Adipocyte (in vitro differentiated cells): ENCODE measurements around the gene IER5L.
A peak's percentile ranks its signal among the peaks of the same experiment; 100 is the strongest.
"Not testable (repeated sequence)": the region's sequence is repeated elsewhere in the genome, so short reads cannot be mapped to it uniquely, and the experiment has no call there.

ENCODE experiments used
- DNase-seq: peaks from one replicate; pipeline ENCODE4 v3.0.0-alpha.2; 2015; ENCODE audit warnings: low read depth
- H3K27me3 ChIP-seq: replicated peaks from 2 replicates; pipeline ENCODE4 v1.7.0; 2013; ENCODE audit warnings: mild to moderate bottlenecking, low read length, moderate library complexity; ENCODE audit not compliant: control insufficient read depth, insufficient read depth
- H3K36me3 ChIP-seq: 2 replicates; pipeline ENCODE4 v1.7.0; 2013; ENCODE audit warnings: low read length, mild to moderate bottlenecking, moderate library complexity; ENCODE audit not compliant: control insufficient read depth, insufficient read depth, severe bottlenecking
- H3K4me1 ChIP-seq: 2 replicates; pipeline ENCODE4 v1.7.0; 2013; ENCODE audit warnings: mild to moderate bottlenecking, low read length, moderate library complexity; ENCODE audit not compliant: control insufficient read depth, insufficient read depth
- H3K4me3 ChIP-seq: 2 replicates; pipeline ENCODE4 v1.7.0; 2013; ENCODE audit warnings: mild to moderate bottlenecking, low read length, moderate library complexity
- H3K9ac ChIP-seq: 2 replicates; pipeline ENCODE4 v1.7.0; 2013; ENCODE audit warnings: mild to moderate bottlenecking, low read length, moderate library complexity
- H3K9me3 ChIP-seq: 2 replicates; pipeline ENCODE4 v1.7.0; 2013; ENCODE audit warnings: mild to moderate bottlenecking, low read length, moderate library complexity; ENCODE audit not compliant: control insufficient read depth

IER5L gene

DNA sequence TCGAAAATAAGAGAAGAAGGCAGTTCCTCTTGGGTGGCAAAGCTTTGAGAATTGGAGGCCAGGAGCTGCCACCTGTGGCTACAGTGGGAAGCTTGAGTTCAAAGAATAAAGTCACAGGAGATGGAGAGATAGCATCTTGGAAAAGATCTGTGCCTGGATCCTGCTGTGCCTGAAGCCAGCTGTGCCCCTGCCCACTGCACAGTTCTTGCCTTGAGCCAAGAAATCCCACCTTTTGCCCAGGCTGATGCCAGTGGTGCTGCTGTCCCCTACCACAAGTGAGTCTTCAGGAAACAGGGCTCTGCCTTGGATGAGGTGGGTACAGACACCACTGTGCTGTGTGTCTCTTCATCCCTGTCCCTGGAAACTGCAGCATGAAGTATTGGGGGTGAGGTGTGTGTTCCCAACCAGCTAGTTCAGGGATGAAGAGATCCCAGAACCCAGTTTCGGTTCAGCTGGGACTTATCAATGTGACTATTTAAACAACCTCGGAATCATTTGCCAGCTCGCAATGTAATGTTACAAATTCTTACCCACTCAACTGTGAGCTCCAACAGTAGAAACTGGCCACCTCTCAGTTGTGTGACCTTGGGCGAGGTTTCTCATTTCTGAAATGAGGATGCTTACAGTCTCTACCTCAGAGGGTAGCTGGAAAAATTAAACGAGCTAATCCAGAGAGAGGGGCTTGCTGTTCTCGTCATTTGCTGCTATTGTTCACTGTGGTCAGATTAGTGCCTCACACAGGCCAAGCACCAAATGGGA, 5.9 kb downstream of the IER5L start:
- H3K4me3 ChIP-seq, result no peak overlapping the region
- no peaks in the 10 kb centered on the region for H3K27me3 ChIP-seq
- H3K9me3 ChIP-seq, result no peaks in the 10 kb centered on the region
- peaks cover 39% of the 10 kb centered on the region for H3K4me1 ChIP-seq
- no peaks in the 10 kb centered on the region for H3K36me3 ChIP-seq
- DNase-seq, result no peak
- H3K9ac ChIP-seq, result peak overlapping the region; percentile 99

DNA sequence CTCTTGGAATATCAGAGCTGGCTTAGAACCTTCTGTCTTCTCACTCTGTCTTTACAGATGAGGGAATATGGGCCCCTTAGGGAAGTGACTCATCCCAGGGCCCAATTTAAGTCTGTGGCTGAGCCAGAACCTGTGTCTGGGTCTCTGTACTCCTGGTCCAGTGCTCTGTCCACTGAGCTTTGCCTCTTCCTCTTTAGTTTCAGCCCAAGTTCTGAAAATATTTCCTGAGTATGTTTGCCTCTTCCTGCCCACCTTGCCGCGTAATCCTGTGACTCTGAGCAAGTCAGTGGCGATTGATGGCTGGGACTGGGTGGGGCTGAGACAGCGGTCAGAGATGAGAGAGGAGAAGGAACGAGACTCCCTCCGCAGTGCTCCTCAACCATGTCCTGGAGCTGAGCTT, 7.8 kb downstream of the IER5L start:
- Histone ChIP-seq H3K4me3 (no peak overlapping the region), H3K9me3 (no peaks in the 10 kb centered on the region), H3K27me3 (no peaks in the 10 kb centered on the region), H3K36me3 (no peaks in the 10 kb centered on the region), H3K9ac (peak overlapping the region; percentile 56), H3K4me1 (peaks cover 46% of the 10 kb centered on the region)
- DNase-seq, result peak; percentile 47

DNA sequence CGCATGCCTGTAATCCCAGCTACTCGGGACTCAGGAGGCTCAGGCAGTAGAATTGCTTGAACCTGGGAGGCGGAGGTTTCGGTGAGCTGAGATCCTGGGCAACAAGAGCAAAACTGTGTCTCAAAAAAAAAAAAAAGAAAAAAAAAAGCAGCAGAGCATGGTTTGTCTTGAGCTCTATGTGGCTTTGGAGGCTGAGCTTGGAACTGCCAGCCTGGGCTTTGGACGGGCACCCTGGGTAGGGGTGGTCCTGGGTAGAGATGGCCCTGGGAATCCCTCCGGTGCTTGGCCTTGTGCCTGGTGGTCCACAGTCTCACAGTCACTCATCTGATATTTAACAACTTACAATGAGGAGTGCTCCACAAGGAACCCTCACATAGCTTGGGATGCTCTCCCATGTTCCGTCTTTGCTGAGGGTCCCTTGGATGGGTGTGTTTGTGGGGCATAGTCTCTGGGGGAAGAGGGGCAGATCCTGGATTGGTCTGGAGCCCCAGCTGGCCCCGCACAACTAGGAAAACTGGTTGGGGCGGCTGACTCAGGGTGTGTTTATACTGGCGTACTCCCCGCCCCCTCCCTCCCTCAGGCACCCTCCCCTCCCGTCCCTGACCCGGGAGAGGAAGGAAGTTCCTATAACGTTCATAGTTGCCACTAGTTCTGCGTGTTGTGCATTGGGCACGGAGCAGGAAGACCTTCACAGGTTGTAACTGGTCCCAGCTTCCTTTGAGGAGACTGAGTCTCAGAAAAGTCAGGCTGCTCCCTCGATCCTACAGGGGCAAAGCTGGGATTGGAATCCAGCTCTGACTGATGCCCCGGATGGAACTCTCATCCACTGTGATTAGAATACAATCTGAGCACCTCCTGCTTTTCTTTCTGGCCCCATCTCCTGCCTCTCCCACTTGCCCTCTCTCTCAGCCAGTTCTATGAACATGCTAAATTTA, 11.2 kb downstream of the IER5L start:
- peak overlapping the region; percentile 76 for H3K4me3 ChIP-seq
- DNase-seq, result peak; percentile 84

DNA sequence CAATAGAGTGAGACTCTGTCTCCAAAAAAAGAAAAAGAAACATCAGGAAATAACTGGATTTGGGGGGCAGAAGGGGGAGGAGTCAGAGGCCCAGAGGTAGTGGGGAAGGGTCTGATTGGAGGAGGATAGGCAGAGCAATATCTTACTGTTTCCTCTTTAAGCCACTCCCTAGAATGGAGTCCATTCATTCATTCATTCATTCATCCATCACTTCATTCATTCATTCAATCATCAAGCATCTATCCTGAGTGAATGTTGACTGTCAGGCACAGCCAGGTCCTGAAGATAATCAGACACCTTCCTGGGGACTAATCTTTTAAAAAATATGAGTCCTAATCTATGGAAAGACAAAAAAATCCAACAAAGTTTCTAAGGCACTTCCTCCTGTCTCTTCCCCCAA, 12.9 kb downstream of the IER5L start:
- H3K4me3 ChIP-seq, result no peak overlapping the region
- no peaks in the 10 kb centered on the region for H3K36me3 ChIP-seq
- peaks cover 64% of the 10 kb centered on the region for H3K4me1 ChIP-seq
- no peak for DNase-seq
- H3K9me3 ChIP-seq, result no peaks in the 10 kb centered on the region
- H3K27me3 ChIP-seq, result no peaks in the 10 kb centered on the region
- H3K9ac ChIP-seq, result no peak overlapping the region

More for the DNA sequence above, 11.2 kb downstream of the IER5L start:
- Histone ChIP-seq H3K27me3 (no peaks in the 10 kb centered on the region), H3K9ac (peak overlapping the region; percentile 83), H3K36me3 (no peaks in the 10 kb centered on the region), H3K9me3 (no peaks in the 10 kb centered on the region), H3K4me1 (peaks cover 54% of the 10 kb centered on the region)

DNA sequence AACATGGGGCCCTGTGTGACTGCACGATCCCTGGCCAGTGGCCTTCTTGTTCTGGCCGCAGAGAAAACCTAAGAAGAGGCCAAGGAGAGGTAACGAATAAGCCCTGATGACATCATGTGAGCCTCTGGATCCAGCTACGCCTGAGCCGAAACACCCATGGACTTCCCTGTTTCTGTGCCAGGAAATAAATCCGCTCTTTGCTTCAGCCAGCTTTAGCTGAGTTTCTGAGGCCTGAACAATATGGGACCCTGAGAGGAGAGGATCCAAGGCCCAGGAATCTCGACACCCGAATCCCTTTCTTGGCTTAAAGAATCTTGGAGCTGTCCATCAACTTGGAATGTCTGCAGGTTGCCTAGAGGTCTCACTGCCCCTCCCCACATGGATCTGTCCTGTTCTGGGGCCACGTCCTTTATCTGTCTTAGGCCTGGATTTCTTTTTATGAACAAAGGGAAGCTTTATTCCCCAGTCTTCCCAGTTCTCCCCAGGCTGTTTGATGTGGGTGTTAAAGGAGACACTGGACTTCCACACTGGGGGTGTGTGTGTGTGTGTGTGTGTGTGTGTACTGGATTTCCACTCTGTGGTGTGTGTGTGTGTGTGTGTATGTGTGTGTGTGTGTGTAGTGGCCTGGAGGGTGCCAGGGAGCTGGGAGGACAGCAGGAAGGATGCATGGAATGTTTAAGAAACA, 13.7 kb downstream of the IER5L start:
- H3K27me3 ChIP-seq, result no peaks in the 10 kb centered on the region
- peak overlapping the region; percentile 40 for H3K4me3 ChIP-seq
- peak overlapping the region; percentile 68 for H3K9ac ChIP-seq
- H3K36me3 ChIP-seq, result no peaks in the 10 kb centered on the region
- DNase-seq, result no peak
- H3K9me3 ChIP-seq, result no peaks in the 10 kb centered on the region
- peaks cover 61% of the 10 kb centered on the region for H3K4me1 ChIP-seq

DNA sequence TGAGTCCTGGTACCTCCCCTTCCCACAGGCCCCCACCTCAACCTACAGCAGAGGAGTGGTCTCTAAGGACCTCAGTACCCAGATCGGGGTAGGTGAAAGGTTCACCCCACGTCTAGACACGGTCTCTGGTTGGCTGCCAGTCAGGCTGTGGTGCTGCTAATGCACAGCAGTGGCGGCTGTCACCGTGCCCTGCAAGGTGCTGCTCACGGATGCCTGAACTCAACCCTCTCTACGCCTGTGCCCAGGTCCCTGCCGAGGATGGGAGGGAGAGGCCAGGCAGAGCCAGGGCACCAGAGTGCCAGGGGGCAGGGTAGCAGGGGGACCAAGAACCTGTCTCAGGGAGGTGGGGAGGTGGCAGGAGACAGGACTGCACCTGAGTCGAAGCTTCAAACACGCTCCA, 14.3 kb downstream of the IER5L start:
- Histone ChIP-seq H3K9me3 (no peaks in the 10 kb centered on the region), H3K4me1 (peaks cover 61% of the 10 kb centered on the region), H3K9ac (peak overlapping the region; percentile 68), H3K27me3 (no peaks in the 10 kb centered on the region), H3K36me3 (no peaks in the 10 kb centered on the region), H3K4me3 (peak overlapping the region; percentile 40)
- no peak for DNase-seq

DNA sequence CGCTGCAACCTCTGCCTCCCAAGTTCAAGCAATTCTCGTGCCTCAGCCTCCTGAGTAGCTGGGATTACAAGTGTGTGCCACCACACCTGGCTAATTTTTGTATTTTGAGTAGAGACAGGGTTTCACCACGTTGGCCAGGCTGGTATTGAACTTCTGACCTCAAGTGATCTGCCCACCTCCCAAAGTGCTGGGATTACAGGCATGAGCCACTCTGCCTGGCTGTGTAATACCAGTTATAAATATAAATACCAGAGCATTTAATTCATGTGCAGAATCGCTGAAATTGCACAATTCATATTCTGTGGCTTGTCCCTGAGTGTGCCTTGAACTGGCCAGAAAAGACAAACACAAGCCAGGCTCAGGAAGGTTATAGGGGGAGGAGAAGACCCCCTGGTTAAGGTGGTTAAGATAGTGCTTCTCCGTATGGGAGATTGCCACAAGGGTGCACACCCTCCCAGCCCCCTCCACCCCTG, 14.8 kb downstream of the IER5L start:
- H3K27me3 ChIP-seq, H3K9me3 ChIP-seq, H3K36me3 ChIP-seq, H3K4me3 ChIP-seq: not testable (repeated sequence)
- peak; percentile 75 for DNase-seq
- Histone ChIP-seq H3K9ac (peak overlapping the region; percentile 68), H3K4me1 (peaks cover 60% of the 10 kb centered on the region)

DNA sequence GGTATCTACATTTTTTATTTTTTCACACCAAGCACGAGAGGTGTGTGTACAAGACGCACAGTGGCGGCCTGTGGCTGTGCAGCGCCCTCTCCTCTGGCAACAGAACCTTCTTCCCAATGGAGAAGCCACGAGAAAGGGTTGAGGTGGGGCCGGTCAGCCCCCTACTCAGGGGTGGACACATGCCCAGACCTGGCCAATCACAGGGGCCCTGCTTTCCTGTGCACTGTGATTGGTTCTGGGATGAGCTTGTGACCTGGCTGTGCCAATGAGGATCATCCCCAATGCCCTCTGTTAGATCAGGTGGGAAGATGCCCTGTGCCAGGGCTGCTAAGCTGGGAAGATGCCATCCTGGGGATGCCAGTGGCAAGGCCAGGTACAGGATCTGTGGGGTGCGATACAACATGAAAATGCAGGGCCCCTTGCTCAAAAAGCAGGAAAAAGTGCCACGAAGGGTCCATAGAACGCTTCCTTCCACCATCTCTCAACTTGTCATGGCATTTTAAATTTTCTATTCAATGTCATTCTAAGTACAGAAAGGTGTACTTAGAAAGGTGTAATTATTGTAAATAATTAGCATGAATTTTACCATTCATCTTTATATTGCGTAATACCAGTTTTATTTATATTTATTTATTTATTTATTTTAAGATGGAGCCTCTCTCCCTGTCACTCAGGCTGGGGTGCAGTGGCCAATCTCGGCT, 15.4 kb downstream of the IER5L start:
- Histone ChIP-seq H3K36me3 (no peaks in the 10 kb centered on the region), H3K27me3 (no peaks in the 10 kb centered on the region)
- no peak for DNase-seq

DNA sequence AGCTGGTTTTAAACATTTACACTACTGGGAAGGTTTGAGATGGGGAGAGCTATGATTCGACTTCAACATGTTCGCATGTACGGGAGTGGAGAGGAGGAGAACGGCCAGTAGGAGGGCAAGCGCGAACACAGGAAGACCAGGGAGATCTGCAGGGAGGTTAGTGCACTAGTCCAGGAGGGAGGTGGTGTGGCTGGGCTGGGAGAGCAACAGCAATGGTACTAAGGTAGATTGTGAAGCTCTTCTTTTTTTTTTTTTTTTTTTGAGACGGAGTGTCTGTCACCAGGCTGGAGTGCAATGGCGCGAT, 16.6 kb downstream of the IER5L start:
- Histone ChIP-seq H3K9ac (peak overlapping the region; percentile 52), H3K9me3 (no peaks in the 10 kb centered on the region), H3K27me3 (no peaks in the 10 kb centered on the region), H3K4me1 (peaks cover 43% of the 10 kb centered on the region), H3K4me3 (peak overlapping the region; percentile 64), H3K36me3 (no peaks in the 10 kb centered on the region)
- DNase-seq, result no peak

More for the DNA sequence above, 15.4 kb downstream of the IER5L start:
- Histone ChIP-seq H3K4me1 (peaks cover 55% of the 10 kb centered on the region), H3K4me3 (peak overlapping the region; percentile 64), H3K9me3 (no peaks in the 10 kb centered on the region), H3K9ac (peak overlapping the region; percentile 52)

DNA sequence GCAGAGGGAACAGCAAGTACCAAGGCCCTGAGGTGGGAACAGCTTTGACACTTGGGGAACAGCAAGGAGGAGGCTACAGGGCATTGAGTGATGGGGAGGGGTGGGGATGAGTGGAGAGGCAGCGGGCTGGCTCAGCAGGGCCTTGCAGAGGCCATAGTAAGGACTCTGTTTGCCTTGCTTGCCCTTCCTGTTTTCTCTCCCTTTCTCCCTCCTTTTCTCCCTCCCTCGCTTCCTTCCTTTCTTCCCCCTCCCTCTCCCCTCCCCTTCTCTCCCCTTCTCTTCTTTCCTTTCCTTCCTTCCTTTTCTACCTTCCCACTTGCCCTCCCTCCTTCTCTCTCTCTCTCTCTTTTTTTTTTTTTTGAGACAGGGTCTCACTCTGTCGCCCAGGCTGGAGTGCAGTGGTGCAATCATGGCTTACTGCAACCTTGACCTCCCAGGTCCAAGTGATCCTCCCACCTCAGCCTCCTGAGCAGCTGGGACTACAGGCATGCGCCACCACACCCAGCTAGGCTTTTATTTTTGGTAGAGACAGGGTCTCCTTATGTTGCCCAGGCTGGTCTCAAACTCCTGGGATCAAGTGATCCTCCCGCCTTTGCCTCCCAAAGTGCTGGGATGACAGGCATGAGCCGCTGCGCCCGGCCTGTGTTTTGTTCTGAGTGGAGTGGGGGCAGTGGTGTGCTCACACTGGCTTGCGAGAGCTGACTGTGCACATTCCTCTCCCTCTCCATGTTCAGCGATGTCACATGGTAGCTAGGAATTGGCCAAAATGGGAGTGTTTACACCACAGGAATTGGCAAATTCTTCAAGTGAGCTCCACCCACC, 17.1 kb downstream of the IER5L start:
- no peaks in the 10 kb centered on the region for H3K36me3 ChIP-seq
- H3K9ac ChIP-seq, result peak overlapping the region; percentile 17
- H3K9me3 ChIP-seq, result no peaks in the 10 kb centered on the region
- H3K4me3 ChIP-seq, result peak overlapping the region; percentile 64
- no peak for DNase-seq
- peaks cover 38% of the 10 kb centered on the region for H3K4me1 ChIP-seq
- H3K27me3 ChIP-seq, result no peaks in the 10 kb centered on the region
